NOMO-1 treated with DMSO at 0.1 percent for 48 hours (cell line): Measurements from ENCODE around the gene FAM53B.

Experiments
- DNase-seq: peaks from one replicate; lab custom pipeline; 2025; ENCODE audit not compliant: unreplicated experiment; lab: John Stamatoyannopoulos, UW

FAM53B gene

DNA sequence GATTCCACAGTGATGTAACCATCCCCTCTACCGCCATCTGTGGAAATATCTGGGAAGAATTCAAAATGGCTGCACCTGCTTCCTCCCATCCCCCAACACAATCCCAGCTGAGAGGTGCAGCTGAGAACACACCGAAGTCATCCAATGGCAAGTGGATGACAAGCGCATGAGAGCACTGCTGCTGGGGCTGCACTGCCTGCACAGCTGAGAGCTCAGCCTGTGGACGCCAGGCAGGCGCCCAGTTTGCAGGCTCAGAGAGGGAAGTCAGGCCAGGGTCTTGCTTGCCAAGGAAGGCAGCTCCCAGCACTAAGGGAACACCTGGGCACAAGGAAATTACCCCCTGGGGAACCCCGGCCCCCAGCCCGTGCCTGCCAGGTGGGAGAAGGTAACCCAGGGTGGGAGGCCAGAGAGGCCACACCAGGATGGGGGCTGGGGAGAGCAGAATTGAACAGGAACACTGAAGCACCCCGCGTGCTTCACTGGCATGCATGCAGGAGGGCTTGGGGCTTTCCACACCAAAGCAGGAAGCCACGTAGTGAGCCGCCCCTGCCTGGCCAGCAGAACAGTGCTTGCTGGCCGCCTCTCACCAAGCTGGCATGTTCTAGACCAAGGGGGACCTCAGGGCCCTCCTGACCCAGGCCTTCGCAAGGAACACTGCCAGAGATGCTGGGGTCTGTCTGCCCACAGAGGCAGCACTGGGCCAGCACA, 46.2 kb downstream of the FAM53B start:
- no peak for DNase-seq

DNA sequence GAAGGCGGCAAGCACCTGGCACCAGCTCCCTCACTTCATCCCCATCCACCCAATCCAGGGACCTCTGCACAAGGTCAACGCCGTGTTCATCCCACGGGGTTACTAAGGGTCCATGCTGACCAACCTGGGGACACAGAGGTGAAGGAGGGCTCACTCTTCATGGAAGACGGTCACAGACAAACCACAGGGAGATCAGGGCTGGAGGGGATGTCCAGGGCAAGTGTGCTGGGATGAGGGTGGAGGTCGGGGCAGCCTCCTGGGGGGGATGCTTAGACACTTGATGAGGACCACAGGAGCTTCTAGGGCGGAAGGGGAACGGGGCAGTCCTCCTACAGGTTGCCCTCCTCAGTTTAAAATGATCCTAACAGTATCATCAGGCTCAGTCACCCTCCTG, 46.7 kb downstream of the FAM53B start:
- no peak for DNase-seq

DNA sequence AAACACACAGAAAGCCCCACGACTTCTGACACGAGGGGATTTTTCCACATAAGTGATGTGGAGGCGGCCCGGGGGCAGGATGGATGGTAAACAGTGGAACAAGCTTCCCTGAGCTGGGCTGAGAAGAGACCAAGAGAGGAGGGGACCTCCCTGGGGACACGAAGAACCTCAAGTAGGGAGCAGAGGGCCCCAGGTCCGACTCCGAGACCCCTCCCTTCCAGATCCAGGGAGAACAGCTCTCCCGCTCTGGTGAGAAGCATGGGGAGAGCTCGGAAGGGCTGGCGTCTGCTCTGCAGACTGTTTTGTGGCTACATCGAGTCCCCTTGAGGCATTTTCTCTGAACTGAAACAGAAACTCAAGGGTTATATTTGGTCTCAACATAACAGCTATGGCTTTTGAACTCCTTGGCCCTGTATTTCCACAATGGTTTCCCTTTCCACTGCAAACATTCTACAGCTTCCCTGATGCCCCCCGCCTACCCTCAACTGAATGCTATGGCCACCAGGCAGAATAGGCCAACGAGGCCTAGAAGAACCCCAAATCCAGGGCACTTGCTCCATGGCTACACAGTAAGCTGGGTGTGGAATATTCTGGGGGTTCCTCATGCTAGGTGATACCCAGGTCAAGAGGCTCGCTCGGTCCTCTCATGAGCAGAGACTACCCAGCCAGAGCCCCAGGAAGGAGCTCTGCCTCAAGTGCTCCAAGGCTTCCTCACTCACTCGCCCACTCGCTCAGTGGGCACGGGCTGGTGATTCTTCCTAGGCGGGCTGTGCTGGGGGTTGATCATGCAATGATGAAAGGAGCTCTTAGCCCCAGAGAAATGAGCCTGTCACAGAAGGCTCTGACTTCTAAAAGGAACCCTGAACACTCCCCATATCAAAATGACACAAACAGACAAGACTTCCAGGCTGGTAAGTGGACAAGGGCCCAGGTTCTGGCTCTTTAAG, 47.5 kb downstream of the FAM53B start:
- no peak for DNase-seq

DNA sequence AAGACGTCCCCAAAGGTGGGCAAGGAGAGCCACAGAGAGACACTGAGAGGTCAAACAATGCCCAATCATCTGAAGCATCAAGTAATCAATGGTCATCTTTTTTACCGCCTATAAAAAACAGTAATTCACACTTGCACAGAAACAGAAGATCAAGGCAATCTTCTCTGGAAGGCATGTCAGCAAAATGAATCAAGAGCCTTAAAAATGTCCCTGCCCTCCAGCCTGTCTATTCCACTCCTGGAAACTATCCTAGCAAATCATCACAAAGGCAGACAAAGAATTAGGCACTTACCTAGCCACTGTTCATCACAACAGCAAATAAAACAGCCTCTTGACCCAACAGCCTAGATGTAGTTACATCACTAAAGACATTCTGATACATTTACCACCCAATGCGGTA, 48.9 kb downstream of the FAM53B start:
- DNase-seq, result no peak

DNA sequence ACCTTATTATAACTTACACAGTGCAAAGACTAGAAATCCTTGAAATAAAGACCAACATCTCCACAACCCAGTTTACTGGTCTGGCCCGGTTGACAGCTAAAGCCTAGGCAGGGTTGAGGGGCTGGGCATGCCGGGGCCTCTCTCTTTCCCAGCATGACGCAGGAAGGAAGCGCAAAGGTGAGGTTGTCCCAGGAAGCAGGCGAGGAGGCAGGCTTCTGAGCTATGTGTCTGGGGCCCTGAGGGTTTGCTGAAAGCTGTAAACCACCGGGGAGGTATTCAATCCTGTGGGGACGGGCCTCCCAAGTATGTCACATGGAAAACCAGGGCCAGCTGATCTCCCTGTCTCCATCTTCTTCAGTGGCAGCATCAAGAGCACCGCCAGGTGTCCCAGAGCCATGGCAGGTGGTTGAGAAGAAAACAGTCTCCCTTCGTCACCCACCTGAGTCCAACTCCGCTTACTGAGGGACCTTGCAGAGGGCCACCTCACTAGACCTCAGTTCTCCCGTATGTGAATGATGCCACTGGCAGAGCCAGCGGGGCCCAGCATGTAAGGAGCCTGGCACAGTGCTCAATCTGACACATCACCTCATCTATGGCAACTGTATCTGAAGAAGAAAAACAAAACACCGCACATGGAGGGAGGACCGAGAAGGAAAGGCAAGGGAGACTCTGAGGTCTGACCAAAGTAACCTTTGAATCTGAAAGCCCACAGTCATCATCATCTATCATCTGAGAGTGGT, 49.5 kb downstream of the FAM53B start:
- no peak for DNase-seq

DNA sequence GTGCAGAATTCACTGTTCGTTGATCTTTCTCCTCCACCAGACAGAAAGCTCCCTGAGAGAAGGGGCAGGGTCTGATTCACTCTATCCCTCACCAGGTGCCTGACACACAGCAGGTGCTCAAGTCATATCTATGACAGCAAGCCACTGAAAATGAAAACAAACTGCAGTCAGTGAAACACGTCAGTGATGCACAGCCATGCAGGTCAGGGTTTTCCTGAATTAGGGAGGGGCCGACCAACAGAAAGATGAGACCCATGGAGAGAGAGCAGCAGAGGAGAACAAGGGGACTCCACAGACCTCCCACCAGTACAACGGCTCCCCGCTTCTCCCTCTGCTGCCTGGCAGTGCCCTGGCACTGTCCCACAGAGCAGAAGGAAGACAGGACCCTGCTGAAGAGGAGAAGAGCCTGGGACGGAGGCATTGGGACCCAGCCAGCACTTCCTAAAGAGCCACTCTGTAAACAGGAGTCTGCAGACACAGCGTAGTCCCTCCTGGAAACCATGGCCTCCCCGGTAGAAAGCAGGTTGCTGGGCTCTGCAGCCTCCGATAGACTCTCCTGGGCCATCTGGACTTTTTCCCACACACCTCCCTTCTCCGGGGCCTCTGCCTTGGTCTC, 50.3 kb downstream of the FAM53B start:
- DNase-seq, result no peak

DNA sequence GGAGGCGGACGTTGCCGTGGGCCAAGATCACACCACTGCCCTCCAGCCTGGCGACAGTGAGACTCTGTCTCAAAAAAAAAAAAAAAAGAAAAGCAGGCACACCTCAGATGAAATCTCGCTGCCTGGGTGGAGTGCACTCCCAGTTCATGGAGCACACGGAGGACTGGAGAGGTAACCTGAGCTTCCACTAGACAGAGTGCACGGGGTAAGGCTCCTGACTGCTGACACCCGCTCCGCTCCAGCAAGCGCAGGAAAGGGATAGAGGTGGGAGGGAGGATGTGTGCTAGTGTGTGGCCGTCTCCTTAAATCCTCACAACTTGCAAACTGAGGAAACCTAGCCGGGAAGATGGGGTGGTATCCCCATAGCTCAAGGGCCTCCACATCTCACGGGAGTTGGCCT, 50.8 kb downstream of the FAM53B start:
- no peak for DNase-seq

DNA sequence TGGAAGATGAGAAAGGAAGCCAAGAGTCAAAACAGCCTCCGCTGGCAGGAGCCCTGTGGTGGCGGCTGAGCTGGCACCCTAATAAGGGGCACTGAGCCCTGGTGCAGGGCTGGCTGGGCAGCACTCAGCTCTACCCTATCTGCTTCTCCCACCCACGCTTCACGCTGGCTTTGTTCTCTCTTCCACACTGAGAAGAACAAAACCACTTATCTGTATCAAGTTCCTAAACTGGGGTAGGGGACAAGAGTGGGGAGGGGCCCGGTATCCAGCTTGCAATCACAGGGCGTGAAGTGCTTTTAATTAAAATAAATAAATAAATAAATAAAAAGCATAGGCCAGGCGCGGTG, 52.1 kb downstream of the FAM53B start:
- no peak for DNase-seq

DNA sequence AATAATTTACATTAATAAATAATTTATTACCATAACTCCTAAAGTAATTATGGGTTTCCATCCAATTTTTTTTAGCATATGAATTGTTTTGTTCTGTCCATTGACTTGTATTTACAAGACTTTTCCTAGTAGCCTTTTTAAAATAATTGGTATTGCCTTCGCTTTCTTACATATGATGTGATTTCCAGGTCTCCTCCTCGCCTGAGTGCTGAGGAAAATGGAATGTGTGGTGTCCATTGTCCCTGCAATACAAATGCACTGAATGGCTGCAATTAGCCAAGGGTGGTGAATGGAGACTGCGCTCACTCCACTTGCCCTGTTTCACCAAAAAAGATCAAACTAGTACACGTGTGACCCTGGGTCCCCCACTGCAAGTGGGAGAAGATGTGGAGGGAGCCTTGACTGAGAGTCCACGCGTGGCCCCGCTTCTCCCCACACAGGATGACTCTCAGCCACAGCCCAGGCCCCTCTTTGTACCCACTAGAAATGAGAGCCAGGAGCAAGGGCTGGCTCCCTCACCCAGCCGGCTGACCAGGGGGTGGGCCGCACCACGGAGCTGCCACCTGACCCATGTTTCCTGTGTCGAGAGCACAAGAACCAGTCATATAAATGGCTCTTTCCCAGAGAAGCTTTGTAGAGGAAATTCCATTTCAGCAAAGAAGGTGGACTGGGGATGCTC, 52.6 kb downstream of the FAM53B start:
- no peak for DNase-seq

DNA sequence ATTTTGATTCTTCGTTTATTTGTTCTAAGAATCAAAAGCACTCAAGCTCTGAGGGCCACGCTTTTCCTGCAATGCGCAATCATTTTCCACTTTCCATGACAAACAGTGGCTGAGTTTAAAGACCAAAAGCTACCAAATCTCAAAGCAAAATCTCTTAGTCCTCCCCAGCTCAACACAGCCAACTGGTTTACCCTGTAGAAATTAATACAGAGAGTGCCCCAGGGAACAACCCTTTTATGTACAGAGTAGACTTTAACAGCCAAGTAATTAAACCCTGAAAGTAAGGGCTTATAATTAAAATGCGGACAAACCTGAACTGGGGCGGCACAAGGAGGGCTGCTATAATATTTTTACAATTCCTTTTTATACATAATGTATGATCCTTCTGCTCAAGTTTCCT, 53.2 kb downstream of the FAM53B start:
- DNase-seq, result no peak

DNA sequence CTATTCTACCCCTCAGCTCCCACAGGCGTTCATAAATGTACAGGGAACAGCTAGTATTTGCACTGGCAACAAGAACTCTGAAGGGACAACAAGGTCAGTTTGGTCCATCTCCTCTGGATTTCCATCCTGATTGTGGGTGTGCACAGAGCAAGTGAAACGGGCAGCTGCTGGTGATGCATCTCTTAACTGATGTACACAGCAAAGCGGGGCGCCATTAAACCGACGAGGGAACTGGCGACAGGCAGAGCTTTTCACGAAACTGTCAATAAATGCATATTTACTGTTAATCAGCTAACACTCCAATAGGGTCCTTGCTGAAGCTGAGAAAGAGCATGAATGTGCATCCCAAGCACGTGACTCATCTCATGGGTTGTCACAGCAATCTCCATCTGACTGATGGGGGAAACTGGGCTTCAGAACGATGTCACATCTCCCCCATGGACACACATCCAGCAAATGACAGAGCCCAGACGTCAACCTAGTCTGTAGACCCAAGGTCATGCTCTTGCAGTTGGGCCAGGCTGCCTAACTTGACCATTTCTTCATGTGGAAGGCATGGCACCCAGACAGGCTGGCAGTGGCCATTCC, 54.2 kb downstream of the FAM53B start:
- DNase-seq, result no peak

DNA sequence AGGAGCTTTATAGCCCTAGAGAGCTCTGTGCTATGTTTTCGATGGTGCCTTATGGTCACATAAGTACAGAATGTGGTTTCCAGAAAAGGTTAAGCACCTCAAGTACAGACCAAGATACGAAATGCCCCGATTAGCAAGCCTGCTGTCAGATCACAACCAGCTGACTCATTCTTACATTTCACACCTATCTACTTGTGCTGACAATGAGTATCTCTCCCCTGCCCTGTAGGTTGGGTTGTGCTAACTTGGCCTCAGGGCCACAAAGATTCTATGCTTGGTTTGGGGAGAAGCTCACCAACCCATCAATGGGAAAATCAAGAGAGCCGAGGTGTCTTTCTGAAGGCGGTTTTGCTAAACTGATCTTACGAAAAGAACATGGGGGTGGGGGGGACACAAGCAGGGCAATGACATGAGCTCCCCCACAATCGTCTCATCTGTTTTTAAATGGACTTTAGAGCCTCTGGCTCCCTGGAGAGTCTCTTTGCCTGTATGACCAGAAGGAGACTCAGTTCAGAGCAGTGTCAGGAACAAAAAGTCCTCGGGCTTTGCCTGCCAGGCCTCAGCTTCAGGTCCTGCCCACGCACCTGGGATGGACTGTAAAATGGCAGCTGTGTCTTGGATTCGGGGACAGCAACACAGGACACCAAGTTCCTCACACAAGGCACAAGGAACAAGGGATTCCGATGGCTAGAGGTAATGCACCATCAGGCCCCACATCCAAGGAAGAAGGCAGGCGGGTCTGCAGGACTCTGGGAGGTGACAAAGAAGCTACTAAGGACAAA, 55.1 kb downstream of the FAM53B start:
- no peak for DNase-seq

DNA sequence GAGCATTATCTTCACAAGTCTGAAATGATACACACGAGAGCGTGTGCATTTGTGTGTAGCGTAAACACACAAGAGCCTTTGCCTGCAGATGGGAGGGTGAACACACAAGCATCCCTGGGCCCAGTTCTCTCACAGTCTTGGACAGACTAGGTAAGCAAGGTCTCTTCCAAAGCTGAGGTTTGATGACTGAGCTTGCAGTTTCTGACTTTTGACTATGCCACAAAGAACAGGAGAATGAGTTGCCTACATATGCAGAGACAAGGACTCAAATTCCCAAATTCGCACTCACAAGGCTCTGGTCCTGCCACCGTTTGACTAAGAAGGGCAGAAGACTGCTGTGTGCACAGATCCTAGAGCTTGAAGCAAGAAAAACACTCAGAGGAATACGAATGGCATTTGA, 55.8 kb downstream of the FAM53B start:
- no peak for DNase-seq

DNA sequence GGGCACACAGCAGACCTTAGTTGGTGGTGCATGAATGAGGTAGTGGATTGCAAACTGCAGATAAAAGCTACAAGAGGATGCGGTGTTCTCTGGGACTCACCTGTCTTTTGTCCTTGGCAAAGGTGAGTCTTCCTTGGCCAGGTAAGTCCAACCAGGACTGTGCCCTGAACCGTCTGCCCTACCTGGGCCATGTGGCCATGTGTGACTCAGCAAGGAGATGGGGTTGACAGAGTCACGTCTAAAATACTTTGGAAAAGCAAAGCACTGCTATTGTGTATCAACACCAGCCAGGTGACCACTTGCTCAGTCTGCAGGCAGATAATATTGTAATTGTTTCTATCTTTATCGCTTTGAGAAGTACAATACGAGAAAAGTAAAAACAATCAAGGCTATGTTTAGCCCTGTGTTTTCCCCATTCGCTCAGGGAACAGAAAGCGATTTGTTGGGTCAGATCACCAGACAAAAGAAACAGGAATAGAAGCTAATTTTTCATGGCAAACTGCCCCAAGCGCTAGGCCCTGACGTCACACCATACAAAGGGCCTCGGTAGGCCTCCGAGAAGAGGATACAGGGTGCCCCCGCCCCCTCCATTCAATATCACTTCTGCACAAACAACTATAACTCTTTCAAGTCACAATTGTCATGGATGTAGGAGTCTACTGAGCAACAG, 57.3 kb downstream of the FAM53B start:
- DNase-seq, result no peak

DNA sequence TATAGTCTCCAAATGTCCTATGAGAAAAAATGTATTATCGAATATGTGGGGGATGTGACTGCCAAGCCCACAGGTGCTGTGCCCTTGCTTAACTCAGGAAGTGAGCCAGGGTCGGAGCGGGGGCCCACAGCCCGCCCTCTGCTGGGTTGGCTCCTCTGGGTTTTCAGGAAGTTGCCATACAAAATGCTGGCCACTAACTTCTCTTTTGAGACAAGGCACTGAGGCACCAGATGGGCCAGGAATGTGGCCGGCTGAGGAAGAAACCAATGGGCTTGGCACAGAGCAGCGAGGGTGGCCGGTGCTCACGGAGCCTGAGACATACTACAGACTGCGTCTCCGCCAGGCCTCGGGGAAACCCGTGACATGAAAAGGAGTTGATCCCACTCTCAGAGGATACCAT, 58.9 kb downstream of the FAM53B start:
- peak; percentile 69 for DNase-seq

DNA sequence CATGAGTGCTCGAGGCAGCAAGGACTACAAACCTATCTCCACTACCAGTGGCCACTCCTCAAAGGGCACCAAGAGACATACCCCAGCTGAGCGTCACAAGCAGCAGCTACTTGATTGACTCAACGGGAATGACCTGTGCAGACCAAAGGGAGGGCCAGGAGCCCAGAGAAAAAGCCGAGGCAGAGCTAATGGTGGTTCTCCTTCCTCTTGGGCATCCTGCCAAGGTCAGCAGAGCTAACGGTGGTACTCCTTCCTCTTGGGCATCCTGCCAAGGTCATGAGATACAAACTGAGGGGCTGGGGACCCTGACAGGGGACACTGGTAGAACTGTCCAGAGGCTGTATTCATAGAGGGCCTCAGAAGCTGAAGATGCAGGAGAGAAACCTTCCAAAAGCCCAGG, 60.4 kb downstream of the FAM53B start:
- DNase-seq, result peak; percentile 17

DNA sequence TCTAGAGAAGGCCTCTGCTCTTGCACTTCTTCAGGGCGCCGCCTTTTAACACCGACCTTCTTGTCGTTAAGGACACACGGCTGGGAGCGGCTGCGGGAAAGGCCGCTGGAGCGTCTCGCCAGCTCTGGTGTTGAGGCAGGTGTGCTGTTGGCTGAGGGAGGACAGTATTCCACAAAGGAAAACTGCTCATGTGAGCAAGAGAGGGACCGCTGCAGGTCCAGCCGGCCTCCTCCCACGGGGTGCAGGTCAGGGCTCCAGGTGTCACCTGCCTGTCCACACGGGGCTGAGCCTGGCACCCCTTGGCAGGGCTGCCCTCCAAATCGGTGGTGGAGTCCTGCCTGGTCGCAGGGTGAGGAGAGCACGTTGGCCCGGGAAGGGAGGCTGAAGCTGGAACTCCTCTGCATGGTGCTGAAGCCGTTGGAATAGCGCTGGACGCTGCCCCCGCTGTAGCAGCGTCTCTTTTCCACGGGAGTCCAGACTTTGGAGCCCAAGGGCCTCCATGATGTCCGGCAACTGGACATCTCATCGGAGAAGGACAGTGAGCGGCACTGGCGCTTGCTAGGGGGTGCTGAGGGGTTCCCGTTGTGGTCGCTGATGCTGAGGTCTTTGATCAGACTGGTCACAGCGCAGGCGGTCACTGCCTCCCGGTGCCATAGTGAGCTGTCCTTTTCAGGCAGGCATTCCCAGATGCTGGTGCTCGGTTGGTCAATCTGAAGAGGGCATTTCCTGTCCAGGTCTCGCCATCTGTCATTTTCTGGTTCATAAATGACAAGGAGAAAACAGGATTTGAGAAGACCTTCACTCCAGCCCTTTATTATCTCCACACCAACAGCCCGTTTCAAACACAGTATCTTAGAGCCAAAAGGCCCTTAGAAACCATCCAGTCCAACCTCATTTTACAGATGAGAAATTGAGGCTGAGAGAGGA, 62.3 kb downstream of the FAM53B start:
- no peak for DNase-seq

DNA sequence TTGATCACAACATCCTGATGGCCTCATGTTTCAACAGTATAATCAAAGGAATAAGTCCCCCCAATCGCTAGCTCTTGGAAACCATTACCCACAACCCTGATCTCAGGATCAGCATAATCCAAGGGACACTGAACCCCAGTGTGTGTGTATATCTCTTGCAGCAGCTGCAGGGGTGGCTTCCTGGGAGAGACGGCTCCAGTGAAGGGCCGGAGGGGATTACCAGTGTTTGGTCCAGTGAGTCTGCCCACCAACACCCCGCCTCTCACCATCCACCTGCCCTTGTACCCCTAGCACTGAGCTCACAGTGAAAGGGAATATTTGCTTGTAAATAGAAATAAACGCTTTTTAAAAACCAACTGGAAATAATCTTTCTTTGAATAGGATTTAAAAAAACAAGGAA, 63.1 kb downstream of the FAM53B start:
- no peak for DNase-seq
